Suppressor macrophage treated with lipopolysaccharide for 4 hours (primary cell): ENCODE data around the gene TSPAN13.
A peak's percentile ranks its signal among the peaks of the same experiment; 100 is the strongest.

Source experiments
- DNase-seq: peaks from one replicate; pipeline ENCODE4 v3.0.0-alpha.2; 2020

The TSPAN13 gene

GRCh38 chr7:16816824-16817223 lies 63.3 kb downstream of the TSPAN13 start:
- peak; percentile 42 for DNase-seq

DNA sequence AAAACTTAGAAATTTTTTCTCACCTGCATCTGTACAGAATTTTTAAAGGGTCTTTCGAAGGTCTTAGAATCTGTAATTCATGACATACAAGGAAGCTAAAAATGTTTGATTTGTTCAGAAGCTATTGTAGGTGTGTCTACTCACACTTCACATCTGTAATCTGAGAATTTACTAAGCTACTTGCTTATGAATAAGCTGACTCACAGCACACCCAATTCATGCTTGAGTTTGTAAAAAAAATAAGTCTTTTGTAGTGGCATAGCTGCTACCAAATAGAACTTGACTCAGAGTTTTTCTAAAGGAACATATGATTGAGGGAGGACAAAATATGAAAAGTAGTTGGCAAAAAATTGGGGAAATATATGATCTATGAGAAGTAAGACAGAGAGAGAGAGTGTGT lies 64.0 kb downstream of the TSPAN13 start:
- peak; percentile 5 for DNase-seq

DNA sequence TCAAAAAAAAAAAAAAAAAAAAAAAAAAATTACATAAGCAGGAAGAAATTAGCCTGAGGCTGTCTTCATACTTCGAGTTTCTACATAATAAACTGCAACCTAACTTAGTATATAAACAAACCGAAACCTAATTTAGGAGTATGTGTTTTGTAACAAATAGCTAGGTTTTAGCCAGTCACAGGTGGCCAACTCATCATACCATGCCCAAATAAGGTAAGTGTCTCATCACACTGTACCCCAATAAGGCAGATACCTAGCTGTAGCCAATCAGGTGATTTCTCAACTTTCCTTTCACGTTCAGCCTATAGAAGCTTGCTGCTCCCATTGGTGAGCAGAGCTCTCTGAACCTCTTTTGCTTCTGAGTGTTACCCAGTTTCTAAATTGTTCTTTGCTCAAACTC lies 65.2 kb downstream of the TSPAN13 start:
- DNase-seq: no peak

DNA sequence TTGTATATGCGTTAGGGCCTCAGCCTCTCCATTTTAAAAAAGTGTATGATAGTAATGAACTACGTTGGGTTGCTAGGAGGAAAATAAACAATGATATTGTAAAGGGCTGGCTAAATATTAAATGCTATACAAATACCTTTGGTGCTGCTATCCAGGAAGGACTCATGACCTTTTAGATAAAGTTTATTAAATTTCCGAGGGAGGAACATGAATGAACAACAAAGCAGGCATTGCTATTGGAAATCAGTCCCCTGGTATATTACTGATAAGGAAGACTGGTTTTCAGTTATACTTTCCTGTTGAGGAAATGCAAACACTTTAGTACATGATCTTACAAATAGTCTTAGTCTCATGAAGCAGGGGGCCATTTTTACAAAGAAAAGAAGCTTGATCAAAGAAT lies 68.5 kb downstream of the TSPAN13 start:
- no peak for DNase-seq

DNA sequence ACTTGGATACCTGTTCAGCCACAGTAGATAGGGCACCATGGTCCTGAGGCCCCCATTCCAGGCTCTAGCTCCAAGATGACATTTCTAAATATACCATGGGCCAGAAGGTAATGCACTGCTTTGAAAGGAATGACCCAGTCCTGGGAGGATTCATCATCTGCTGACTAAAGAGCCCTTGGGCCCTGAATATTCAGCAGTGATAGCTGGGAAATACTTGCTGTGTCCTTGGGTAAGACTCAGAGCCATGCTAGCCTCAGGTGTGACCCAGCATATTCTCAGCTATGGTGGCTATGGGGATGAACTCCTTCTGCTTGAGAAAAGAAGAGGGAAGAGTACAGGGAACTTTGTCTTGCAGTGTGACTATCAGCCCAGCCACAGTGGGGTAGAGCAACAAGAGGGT lies 72.5 kb downstream of the TSPAN13 start:
- no peak for DNase-seq

DNA sequence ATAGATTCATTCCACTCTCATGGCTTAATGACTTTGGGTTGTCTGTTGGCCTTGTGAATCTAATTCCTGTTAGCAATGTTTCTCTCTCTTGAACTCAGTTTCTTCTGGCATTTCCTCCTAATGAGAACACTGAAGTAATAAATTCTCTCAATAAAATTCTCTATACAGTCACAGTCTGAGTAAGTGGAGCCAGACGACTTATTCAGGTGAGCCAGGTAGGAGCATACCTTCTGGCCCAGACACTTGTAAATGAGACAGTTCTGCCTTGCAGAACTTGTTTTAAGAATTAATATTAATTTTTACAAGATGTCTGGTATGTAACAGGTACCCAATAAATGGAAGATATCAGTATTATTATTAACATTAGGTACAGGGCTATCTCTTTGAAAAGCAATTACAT lies 79.8 kb downstream of the TSPAN13 start:
- no peak for DNase-seq
